ENCODE results near the gene WDR81.

DNA sequence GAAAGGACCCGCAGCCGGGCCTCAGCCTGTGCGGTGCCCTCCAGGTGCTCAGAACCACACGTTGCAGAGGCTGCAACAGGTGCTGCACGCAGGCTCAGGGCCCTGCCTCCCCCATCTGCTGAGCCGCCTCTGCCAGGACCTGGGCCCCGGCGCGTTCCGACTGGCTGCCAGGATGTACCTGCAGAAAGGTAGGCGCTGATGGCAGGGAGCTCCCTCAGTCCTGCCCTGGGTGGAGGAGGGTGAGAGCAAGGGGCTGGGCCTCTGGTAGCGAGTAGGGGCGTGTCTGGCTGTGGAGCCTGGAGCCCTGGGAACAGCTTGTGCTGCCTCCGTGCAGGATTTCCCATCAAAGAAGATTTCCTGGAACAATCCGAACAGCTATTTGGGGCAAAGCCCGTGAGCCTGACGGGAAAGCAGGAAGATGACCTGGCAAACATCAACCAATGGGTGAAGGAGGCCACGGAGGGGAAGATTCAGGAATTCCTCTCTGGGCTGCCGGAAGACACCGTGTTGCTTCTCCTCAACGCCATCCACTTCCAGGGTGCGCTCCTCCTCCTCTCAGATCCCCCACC lies 22.6 kb downstream of the WDR81 start:
- TF ChIP-seq, protein P1, sequence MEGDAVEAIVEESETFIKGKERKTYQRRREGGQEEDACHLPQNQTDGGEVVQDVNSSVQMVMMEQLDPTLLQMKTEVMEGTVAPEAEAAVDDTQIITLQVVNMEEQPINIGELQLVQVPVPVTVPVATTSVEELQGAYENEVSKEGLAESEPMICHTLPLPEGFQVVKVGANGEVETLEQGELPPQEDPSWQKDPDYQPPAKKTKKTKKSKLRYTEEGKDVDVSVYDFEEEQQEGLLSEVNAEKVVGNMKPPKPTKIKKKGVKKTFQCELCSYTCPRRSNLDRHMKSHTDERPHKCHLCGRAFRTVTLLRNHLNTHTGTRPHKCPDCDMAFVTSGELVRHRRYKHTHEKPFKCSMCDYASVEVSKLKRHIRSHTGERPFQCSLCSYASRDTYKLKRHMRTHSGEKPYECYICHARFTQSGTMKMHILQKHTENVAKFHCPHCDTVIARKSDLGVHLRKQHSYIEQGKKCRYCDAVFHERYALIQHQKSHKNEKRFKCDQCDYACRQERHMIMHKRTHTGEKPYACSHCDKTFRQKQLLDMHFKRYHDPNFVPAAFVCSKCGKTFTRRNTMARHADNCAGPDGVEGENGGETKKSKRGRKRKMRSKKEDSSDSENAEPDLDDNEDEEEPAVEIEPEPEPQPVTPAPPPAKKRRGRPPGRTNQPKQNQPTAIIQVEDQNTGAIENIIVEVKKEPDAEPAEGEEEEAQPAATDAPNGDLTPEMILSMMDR (conservative IDR thresholded peaks at IDR 0.05; ENCODE audit: low read depth, low read length): no peak
- no peak for TF ChIP-seq EZH2 (IDR thresholded peaks at IDR 0.05; ENCODE audit: borderline replicate concordance, low read depth, low read length, poor library complexity, severe bottlenecking)
